Choroid plexus epithelial cell (primary cell): ENCODE results near the gene CDC7.

Experiments
- DNase-seq: peaks from one replicate; pipeline ENCODE4 v3.0.0-alpha.2; 2010; ENCODE audit warnings: low read depth
- H3K4me3 ChIP-seq: 2 replicates; pipeline ENCODE4 v1.5.1; 2011; ENCODE audit warnings: low read depth, mild to moderate bottlenecking, control low read depth, low read length, moderate library complexity
- TF ChIP-seq, protein P1 (sequence below): conservative IDR thresholded peaks from 2 replicates; pipeline ENCODE4 v1.5.1; 2011; ENCODE audit warnings: low read depth, mild to moderate bottlenecking, control low read depth, inconsistent platforms, low read length, moderate library complexity

CDC7 gene

GRCh38 chr1:91520942-91521507, 20.4 kb downstream of the CDC7 start:
- no peak overlapping the region for H3K4me3 ChIP-seq
- TF ChIP-seq, protein P1, sequence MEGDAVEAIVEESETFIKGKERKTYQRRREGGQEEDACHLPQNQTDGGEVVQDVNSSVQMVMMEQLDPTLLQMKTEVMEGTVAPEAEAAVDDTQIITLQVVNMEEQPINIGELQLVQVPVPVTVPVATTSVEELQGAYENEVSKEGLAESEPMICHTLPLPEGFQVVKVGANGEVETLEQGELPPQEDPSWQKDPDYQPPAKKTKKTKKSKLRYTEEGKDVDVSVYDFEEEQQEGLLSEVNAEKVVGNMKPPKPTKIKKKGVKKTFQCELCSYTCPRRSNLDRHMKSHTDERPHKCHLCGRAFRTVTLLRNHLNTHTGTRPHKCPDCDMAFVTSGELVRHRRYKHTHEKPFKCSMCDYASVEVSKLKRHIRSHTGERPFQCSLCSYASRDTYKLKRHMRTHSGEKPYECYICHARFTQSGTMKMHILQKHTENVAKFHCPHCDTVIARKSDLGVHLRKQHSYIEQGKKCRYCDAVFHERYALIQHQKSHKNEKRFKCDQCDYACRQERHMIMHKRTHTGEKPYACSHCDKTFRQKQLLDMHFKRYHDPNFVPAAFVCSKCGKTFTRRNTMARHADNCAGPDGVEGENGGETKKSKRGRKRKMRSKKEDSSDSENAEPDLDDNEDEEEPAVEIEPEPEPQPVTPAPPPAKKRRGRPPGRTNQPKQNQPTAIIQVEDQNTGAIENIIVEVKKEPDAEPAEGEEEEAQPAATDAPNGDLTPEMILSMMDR: no peak
- no peak for DNase-seq

- TF ChIP-seq, protein P1: no peak
- H3K4me3 ChIP-seq: no peak overlapping the region
- no peak for DNase-seq
Observed at GRCh38 chr1:91523482-91523881, 22.8 kb downstream of the CDC7 start.

DNA sequence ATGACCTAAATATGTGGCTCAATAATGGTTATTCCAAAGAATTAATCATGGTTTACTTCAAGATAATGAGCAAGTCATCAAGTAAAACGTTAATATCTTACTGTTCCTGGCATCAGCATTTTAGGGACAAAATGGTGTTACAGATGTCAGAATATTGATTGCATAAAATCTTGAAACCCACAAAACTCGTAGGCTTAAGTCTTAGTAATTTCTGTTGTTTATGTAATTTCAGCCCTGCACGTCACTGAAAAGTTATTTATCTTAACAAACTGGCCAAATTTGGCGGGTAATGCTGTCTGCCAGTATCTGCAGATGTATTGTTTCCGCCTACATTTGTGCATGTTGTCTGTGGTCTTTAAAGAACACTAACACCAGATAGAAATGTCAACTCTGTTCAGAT, 25.8 kb downstream of the CDC7 start:
- TF ChIP-seq, protein P1: no peak
- H3K4me3 ChIP-seq: no peak overlapping the region
- DNase-seq: peak; percentile 70

- no peak overlapping the region for H3K4me3 ChIP-seq
- TF ChIP-seq, protein P1: no peak
- DNase-seq: no peak
Observed at GRCh38 chr1:91527266-91527765, 26.7 kb downstream of the CDC7 start.

GRCh38 chr1:91527781-91528180, 27.1 kb downstream of the CDC7 start:
- TF ChIP-seq, protein P1: no peak
- no peak overlapping the region for H3K4me3 ChIP-seq
- DNase-seq: peak; percentile 55

DNA sequence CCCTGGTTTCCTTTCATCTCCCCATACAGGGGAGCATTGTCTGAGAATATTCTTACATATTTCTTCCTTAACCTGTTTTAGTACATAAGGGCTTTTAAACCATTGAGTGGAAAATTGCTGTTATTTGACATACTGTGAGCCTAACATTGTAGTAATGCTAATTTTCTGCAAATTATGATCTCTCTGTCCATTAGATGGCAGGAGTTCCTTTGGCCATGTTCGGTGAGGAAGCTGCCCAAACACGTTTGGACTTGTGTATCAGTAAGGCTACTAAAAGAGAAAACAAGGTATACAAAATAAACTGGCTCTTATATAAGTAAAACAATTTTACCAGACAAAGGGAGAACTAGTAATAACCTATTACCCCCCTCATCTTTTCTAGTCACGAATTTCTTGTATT, 29.2 kb downstream of the CDC7 start:
- TF ChIP-seq, protein P1: peak; percentile 79
- no peak overlapping the region for H3K4me3 ChIP-seq
- DNase-seq: peak; percentile 84

GRCh38 chr1:91533361-91534024, 32.8 kb downstream of the CDC7 start:
- H3K4me3 ChIP-seq: no peak overlapping the region
- TF ChIP-seq, protein P1: no peak
- no peak for DNase-seq
